IPS DF 4.7 (cell line): ENCODE measurements around the gene LSP1.
"Not testable (repeated sequence)": the region's sequence is repeated elsewhere in the genome, so short reads cannot be mapped to it uniquely, and the experiment has no call there.

Experiments used
- DNase-seq: peaks from one replicate; pipeline ENCODE4 v3.0.0-alpha.2; 2013; ENCODE audit warnings: low spot score; ENCODE audit errors: extremely low read depth

The LSP1 gene

DNA sequence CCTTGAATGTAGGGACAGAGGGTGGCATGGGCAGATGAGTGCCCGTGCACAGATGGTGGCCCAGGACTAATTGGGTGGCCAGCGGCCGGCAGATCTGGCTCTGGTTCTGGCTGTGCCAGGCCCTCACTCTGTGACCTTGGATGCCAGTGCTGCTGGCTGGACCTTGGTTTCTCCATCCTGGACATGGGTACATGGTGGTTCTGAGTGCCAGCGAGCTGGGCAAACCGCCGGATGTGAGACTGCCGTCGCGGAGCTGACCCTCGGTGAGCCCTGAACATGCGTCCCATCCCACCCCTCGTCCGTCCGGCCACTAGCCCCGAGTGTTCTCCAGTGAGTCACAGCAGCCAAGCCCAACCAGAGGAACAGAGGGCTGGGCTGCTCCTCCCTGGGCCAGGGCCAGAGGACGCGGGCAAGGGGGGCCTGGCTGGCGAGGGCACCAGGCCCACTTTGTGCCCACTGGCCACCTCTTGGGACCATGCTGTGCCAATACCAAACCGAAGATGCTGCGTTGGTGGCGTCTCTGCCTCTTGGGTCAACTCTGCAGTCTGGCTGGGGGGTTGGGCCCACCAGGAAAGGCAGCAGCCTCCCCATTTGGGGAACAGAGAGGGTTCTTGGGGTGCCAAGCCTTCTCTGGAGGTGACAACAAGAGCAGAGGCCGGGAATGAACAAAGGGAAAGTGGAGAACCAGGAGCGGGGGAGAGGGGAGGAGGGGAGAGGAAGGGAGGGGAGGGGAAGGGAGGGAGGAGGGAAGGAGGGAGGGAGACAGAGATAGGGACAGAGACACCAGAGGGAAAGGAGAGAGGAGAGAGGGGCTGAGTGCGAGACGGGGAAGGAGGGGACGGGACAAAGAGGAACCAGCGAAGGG lies 10.7 kb downstream of the LSP1 start:
- no peak for DNase-seq

DNA sequence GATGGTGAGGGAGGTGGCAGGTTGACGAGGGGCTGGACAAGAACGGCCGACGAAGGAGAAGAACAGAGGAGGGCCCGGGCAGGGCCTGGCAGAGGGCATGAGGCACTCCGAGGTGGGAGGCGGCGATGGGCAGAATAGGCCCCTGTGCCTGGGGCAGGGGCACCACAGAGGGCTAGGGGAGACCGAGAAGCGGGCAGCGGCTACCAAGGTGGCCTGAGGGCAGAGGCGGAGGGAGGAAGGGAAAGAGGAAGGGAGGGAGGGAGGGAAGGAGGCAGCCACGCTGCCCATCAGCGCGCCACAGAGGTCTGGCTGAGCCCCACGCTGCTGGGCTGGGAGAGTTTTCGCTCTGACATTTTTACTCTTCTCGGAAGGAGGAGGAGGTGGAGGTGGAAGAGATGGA lies 11.3 kb downstream of the LSP1 start:
- DNase-seq = no peak

GRCh38 chr11:1864831-1865665 lies 12.2 kb downstream of the LSP1 start:
- no peak for DNase-seq

GRCh38 chr11:1866226-1866625 lies 13.3 kb downstream of the LSP1 start:
- DNase-seq = no peak

GRCh38 chr11:1866776-1867175 lies 13.9 kb downstream of the LSP1 start:
- DNase-seq = no peak

DNA sequence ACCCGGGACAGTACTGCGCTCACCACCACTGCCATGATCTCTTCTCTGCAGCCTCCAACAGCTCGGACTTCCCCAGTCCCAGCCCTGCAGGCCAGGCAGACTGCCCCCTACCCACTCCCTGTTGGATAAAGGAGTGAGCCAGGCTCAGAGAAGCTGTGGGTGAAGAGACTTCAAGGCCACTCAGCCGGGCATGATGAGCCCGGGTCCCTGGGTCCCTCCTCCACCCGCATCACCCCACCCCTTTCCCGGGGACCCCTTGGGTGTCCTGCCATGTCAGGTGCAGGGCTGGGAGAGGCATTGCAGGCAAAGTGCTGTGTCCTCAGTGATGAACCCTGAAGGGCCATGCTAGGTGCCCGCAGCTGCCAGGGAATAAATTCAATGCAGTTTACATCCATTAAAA lies 14.5 kb downstream of the LSP1 start:
- no peak for DNase-seq

DNA sequence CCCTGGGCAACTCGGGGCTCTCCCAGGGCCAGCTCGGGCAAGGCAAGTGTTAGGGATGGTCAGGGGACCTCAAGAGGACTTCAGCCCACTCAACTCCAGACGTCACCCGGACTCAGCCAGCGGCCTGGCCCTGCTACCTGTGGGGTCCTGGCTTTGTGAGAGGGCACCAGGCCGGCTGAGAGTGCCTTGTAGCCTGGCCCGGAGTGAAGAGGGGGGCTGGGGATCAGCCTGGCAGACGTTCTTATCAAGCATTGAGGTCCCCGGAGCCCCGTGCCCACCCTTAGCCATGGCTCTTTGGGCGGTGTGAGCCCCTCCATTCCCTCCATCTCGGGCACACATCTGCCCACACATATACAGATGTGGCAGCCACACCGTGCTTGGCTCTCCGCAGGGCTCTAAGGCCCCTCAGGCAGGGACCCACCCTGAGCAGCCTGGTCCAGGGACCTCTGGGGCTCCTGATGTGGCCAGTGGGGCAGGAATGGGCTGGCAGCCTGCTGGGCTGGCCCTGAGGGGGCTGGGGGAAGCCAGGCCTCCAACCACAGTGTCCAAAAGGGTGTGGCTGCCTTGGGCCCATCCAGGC lies 15.3 kb downstream of the LSP1 start:
- DNase-seq = no peak

DNA sequence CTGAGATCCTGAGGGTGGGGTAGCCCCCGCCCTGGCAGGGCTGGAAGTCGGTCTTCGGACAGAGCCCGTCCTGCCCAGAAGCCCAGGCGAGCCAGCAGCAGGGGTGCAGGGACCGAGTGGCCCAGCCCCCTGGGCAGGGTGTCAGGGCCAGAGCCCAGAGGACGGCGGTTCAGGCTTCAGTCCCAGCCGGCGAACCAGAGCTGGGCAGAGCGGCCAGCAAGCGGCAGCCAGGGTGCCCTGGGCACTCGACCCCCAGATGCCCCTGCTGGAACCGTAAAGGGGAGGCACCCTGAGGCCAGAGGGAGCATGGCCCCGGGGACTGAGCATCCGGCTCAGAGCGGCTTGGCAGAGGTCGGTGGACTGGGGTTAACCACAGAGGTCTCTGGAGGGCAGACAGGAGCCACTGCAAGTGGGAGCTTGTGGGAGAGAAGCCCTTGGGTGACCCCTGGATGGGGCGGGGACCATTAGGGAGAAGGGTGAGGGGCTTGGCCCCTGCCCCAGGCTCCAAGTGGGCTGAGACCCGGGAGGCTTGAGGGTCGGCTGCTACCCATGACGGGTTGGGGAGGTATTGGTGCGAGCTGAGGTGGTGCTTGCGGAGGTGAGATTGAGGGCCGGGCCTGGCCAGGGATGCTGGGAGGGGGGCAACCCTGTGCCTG lies 15.9 kb downstream of the LSP1 start:
- no peak for DNase-seq

DNA sequence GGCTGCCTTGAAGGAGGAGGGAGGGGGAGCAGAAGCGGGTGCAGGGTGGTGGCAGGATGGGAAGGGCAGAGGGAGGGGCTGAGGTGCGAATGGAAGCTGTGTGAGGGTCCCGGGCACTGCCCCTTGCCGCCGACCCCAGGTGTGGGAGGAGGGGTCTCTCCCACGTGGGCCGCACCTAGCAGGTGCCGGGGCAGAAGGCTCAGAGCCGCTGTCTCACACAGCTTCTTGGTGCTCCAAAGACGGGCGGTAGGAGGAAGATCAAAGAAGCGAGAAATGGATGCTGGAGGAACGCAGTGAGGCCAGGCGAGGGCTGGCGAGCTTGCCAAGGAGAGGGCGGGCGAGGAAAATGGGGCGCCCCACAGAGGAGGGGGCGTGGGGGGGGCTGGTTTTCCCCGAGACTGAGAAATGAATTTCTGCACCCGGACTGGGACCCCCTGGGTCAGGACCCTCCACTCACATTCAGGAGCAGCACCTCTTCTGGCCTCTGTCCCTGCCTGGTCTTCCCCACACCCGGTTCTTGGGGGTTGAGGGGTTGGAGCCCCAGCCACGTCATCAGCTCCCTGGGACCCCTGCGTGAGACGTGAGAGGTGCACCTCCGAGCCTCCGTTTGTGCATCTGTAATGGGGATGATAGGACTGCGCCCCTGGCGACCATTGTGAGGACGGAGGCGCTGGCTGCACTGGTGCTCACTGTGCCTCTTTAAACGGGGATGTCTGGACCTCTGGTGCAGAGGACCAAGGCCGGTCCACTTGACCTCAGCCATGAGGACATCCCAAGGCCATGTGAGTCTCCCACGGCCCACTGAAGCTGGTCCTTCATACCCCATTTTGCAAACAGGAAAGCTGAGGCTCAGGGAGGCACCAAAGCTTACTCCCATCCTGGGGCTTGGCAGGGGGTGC lies 16.8 kb downstream of the LSP1 start:
- no peak for DNase-seq

- no peak for DNase-seq
These were observed 17.4 kb downstream of the LSP1 start for GRCh38 chr11:1870326-1870696.

- no peak for DNase-seq
These were observed 18.0 kb downstream of the LSP1 start for GRCh38 chr11:1870721-1871466.

DNA sequence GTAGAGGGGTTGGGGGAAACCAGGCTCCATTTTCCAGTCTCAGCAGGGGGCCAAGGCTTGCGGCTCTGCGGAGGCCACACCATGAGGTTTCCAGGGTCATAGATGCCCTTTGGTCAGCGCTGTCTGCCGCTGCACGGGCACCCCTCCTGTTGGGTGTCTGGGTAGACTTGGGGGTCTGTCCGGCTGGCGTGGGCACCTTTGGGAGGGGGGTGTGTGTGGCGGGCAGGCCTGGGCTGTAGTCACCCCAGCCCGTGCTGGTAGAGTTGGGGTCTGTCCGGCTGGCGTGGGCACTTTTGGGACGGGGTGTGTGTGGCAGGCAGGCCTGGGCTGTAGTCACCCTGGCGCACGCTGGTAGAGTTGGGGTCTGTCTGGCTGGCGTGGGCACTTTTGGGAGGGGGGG lies 18.6 kb downstream of the LSP1 start:
- no peak for DNase-seq

DNA sequence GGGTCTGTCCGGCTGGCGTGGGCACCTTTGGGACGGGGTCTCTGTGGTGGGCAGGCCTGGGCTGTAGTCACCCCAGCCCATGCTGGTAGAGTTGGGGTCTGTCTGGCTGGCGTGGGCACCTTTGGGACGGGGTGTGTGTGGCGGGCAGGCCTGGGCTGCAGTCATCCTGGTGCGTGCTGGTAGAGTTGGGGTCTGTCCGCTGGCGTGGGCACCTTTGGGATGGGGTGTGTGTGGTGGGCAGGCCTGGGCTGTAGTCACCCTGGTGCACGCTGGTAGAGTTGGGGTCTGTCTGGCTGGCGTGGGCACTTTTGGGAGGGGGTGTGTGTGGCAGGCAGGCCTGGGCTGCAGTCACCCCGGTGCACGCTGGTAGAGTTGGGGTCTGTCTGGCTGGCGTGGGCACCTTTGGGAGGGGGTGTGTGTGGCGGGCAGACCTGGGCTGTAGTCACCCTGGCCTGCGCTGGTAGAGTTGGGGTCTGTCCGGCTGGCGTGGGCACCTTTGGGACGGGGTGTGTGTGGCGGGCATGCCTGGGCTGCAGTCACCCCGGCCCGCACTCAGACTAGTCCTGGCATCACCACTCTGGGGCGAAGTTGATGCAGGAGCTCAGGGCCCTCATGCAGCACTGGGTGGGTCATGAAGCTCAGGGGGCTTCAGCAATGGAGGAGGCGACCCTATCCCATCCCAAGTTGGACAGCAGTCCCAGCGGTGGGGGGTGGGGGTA lies 19.5 kb downstream of the LSP1 start:
- DNase-seq = no peak

- no peak for DNase-seq
These were observed 20.3 kb downstream of the LSP1 start for GRCh38 chr11:1873048-1873812.

GRCh38 chr11:1873813-1874150 lies 20.9 kb downstream of the LSP1 start:
- not testable (repeated sequence) for DNase-seq

DNA sequence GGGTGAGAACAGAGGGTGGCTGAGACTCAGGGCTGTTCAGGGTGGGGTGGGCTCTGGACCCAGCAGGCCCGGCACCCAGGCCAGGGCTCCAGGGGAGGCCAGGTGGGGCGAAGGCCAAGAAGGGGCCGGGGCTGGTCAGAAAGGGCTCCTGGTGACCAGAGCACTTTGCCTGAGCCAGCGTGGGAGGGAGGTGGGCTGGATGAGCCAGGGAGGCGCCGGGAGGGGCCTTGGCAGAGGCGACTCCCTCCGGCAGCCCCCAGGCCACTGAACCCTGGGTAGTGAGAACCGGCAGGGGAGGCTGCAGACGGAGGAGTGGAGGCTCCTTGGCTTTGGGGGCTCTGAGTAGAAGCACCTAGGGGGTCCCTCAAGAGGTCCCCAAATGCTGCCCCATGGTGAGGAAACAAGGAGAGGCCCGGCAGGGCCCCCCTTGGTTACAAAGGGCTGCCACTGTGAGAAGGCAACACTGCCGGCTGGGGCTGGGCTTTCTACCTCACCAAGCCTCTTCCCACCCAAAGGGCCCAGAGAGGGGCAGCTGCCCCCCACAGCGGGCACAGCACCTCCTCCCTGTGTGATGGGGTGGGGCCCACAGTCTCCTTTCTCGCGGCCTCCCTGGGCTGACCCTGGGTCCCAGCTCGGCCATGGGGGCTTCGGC lies 21.7 kb downstream of the LSP1 start:
- DNase-seq = not testable (repeated sequence)

DNA sequence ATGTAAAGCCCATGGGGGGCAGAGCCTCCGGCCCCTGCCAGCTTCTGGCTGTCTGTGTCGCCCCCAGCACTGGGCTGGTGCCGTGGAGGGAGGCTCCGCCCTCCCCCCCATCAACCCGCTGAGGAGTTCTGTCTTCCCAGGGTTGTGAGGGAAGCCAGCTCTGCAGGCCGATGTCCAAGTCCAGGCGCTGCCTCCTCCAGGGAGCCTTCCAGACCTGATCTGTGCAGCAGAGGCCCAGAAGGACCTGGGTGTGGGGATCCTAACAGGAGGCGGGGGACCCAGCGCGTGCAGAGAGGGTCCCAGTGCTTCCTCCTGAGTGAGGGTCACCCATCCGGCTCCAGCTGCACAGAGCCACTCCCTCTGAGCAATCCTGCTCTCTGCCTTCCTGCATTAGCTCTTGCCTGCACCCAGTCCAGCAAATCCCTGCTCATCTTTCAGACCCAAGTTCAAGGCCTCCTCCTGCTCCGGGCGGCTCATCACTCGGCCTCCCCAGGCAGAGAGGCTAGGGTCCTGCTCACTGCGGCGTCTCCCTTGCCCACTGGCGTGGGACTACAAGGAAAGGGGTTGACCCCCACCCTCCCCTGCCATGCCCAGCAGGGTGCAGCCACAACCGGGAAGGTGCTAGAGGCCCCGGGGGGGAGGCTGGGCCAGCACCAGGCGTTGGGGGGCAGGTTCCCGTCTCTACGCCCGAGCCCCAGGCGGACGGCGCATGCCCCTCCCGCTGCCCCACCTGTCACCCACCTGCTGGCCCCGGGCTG lies 22.4 kb downstream of the LSP1 start:
- DNase-seq = no peak
